Smooth muscle cell (in vitro differentiated cells): ENCODE measurements around the gene CYS1. TPM values are rescaled to one million over a fixed set of nuclear protein-coding genes. Genes with fewer than 3 reads are reported as not detected.

ENCODE experiments used
- DNase-seq: peaks from one replicate; lab custom pipeline; 2025; ENCODE audit not compliant: unreplicated experiment; lab: John Stamatoyannopoulos, UW
- H2AFZ ChIP-seq: fragments of 200-600 bp; sonication (generic); 2 replicates; pipeline ENCODE4 v1.6.0; 2016; ENCODE audit warnings: antibody characterized with exemption, low read depth, mild to moderate bottlenecking
- H3F3A ChIP-seq: fragments of 200-600 bp; sonication (generic); 2 replicates; pipeline ENCODE4 v1.6.0; 2017; ENCODE audit warnings: antibody characterized with exemption, low read depth
- H3K27ac ChIP-seq: fragments of 200-600 bp; sonication (generic); 2 replicates; pipeline ENCODE4 v1.5.1; 2016; ENCODE audit warnings: low read depth, mild to moderate bottlenecking
- H3K27me3 ChIP-seq: fragments of 200-600 bp; sonication (generic); 2 replicates; pipeline ENCODE4 v1.6.1; 2016; ENCODE audit warnings: low read depth, mild to moderate bottlenecking
- H3K36me3 ChIP-seq: fragments of 200-600 bp; sonication (generic); 2 replicates; pipeline ENCODE4 v1.5.1; 2016; ENCODE audit warnings: low read depth
- H3K4me1 ChIP-seq: fragments of 200-600 bp; sonication (generic); 2 replicates; pipeline ENCODE4 v1.5.1; 2016; ENCODE audit warnings: low read depth
- H3K4me2 ChIP-seq: fragments of 200-600 bp; sonication (generic); 2 replicates; pipeline ENCODE4 v1.6.0; 2016; ENCODE audit warnings: mild to moderate bottlenecking
- H3K4me3 ChIP-seq: fragments of 200-600 bp; sonication (generic); 2 replicates; pipeline ENCODE4 v1.5.1; 2016; ENCODE audit warnings: mild to moderate bottlenecking
- H3K79me2 ChIP-seq: fragments of 200-600 bp; sonication (generic); 2 replicates; pipeline ENCODE4 v1.6.0; 2016; ENCODE audit warnings: low read depth, mild to moderate bottlenecking
- H3K9ac ChIP-seq: fragments of 200-600 bp; sonication (generic); 2 replicates; pipeline ENCODE4 v1.6.0; 2016; ENCODE audit warnings: low read depth
- H3K9me3 ChIP-seq: fragments of 200-600 bp; sonication (generic); replicated peaks from 2 replicates; pipeline ENCODE4 v1.5.1; 2016; ENCODE audit warnings: low read depth
- H4K20me1 ChIP-seq: fragments of 200-600 bp; sonication (generic); 2 replicates; pipeline ENCODE4 v1.6.0; 2016; ENCODE audit warnings: low read depth
- WGBS: methylation state at CpG from one replicate; pipeline ENCODE4 v1.1.7; 2016; ENCODE audit warnings: low lambda C conversion rate; 5-methylcytosine and 5-hydroxymethylcytosine counted together
- polyA plus RNA-seq: library from polyadenylated mRNA; unstranded; fragments of >200 nt; fragmentation: Nextera tagmentation; extraction: Ambion mirVana; gene quantifications from 2 replicates; pipeline ENCODE4 v1.2.1, GENCODE V29; 2016
- total RNA-seq: library from RNA; depleted of rRNA; stranded (reverse); fragments of >200 nt; gene quantifications from 2 replicates; pipeline ENCODE4 v1.2.3, GENCODE V29; 2014
- TF ChIP-seq, protein P1 (sequence below): fragments of 200-600 bp; sonication (generic); IDR thresholded peaks from 2 replicates; pipeline ENCODE4 v1.5.1; 2017; ENCODE audit warnings: borderline replicate concordance, mild to moderate bottlenecking, antibody characterized with exemption; ENCODE audit not compliant: insufficient read depth, poor library complexity, severe bottlenecking

CYS1 gene
- total and polyA plus RNA-seq, 2 experiments from 2014 or later, result 3.9 to 11.5 TPM

DNA sequence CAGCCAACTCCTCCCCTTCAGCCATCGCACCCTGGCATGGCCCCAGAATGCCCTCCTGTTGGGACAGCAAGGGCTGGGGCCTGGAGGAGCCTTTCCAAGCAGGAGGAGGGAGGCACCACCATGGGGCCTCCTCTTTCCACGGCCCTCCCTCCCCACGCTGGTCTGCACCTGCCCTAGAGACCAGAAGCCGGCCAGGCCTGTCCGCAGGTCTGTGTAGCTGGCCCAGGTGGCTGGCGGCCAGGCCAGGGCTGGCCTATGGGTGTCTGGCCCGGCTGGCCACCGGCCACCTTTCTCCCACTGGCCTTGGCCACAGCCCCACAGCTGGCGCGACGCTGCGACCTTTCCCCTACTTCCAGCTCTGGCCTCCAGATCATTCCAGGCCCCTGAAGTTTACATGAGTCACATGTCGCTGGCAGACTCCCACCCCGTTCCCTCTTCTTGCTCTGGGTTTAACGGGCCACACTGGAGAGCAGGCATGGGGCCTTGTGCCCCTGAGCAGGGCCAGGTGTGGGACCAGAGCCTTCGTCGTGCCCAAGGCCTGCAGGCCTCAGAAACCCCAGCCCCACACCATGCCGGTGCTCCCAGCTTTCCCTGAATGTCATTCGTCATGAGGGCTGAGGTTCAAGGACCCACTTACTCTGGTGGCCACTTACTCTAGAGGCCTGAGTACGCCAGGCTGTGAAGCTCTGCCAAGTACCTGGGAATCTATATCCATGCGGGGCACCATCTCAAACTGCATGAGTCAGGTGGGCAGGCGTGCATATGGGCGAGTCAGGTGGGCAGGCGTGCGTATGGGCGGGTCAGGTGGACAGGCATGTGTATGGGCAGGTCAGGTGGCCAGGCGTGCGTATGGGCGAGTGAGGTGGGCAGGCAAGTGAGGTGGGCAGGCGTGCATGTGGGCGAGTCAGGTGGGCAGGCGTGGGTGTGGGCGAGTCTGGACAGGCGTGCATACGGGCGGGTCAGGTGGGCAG lies 70.1 kb downstream of the CYS1 start:
- Histone ChIP-seq H3F3A (no peaks in the 10 kb centered on the region), H3K27me3 (no peaks in the 10 kb centered on the region), H3K27ac (peak overlapping the region; percentile 6), H3K4me1 (peaks cover 6% of the 10 kb centered on the region), H3K4me3 (no peak overlapping the region), H3K36me3 (no peaks in the 10 kb centered on the region), H3K79me2 (no peaks in the 10 kb centered on the region), H2AFZ (no peak overlapping the region), H3K9me3 (no peaks in the 10 kb centered on the region), H3K4me2 (peak overlapping the region; percentile 57), H3K9ac (no peak overlapping the region), H4K20me1 (no peaks in the 10 kb centered on the region)
- TF ChIP-seq, protein P1, sequence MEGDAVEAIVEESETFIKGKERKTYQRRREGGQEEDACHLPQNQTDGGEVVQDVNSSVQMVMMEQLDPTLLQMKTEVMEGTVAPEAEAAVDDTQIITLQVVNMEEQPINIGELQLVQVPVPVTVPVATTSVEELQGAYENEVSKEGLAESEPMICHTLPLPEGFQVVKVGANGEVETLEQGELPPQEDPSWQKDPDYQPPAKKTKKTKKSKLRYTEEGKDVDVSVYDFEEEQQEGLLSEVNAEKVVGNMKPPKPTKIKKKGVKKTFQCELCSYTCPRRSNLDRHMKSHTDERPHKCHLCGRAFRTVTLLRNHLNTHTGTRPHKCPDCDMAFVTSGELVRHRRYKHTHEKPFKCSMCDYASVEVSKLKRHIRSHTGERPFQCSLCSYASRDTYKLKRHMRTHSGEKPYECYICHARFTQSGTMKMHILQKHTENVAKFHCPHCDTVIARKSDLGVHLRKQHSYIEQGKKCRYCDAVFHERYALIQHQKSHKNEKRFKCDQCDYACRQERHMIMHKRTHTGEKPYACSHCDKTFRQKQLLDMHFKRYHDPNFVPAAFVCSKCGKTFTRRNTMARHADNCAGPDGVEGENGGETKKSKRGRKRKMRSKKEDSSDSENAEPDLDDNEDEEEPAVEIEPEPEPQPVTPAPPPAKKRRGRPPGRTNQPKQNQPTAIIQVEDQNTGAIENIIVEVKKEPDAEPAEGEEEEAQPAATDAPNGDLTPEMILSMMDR, result no peak
- 78% methylated on average over 32 of the region's 36 CpGs for WGBS
- DNase-seq, result no peak

- Histone ChIP-seq H3K27me3 (no peaks in the 10 kb centered on the region), H2AFZ (no peak overlapping the region), H3K27ac (peak overlapping the region; percentile 6), H3K4me3 (no peak overlapping the region), H3K9me3 (no peaks in the 10 kb centered on the region), H3K36me3 (no peaks in the 10 kb centered on the region), H3F3A (no peaks in the 10 kb centered on the region), H3K4me1 (peaks cover 6% of the 10 kb centered on the region), H4K20me1 (no peaks in the 10 kb centered on the region), H3K9ac (no peak overlapping the region), H3K79me2 (no peaks in the 10 kb centered on the region), H3K4me2 (no peak overlapping the region)
- TF ChIP-seq, protein P1, result no peak
- no peak for DNase-seq
- 91% methylated on average over 18 of the region's 19 CpGs for WGBS
Observed at GRCh38 chr2:10009271-10009810, 70.9 kb downstream of the CYS1 start.

GRCh38 chr2:10008809-10009176 lies 71.4 kb downstream of the CYS1 start:
- no peak overlapping the region for H3K27ac ChIP-seq
- no peaks in the 10 kb centered on the region for H3K79me2 ChIP-seq
- 83% methylated on average over 9 of the region's 9 CpGs for WGBS
- no peak overlapping the region for H3K4me3 ChIP-seq
- DNase-seq, result no peak
- H3K9ac ChIP-seq, result no peak overlapping the region
- H3K4me2 ChIP-seq, result peak overlapping the region; percentile 29
- H3F3A ChIP-seq, result no peaks in the 10 kb centered on the region
- peak overlapping the region; percentile 39 for H2AFZ ChIP-seq
- H3K9me3 ChIP-seq, result no peaks in the 10 kb centered on the region
- peaks cover 6% of the 10 kb centered on the region for H3K4me1 ChIP-seq
- H3K27me3 ChIP-seq, result no peaks in the 10 kb centered on the region
- no peaks in the 10 kb centered on the region for H3K36me3 ChIP-seq
- H4K20me1 ChIP-seq, result no peaks in the 10 kb centered on the region
- TF ChIP-seq, protein P1, result no peak
